OCI-LY3 (cell line): ENCODE results near the gene ZNF148.

ENCODE experiments used
- H2AFZ ChIP-seq: fragments of 200-600, 300-600 bp; shearing (Covaris generic); 2 replicates; pipeline ENCODE4 v1.6.0; 2014; ENCODE audit warnings: antibody characterized with exemption, low read depth, low read length
- H3K27ac ChIP-seq: fragments of 200-600, 300-600 bp; sonication (generic); 2 replicates; pipeline ENCODE4 v1.5.1; 2014; ENCODE audit warnings: mild to moderate bottlenecking, low read length, moderate library complexity, mixed read lengths
- H3K27me3 ChIP-seq: fragments of 200-600, 300-600 bp; sonication (generic); 2 replicates; pipeline ENCODE4 v1.6.1; 2014; ENCODE audit warnings: low read depth, low read length, mixed read lengths
- H3K36me3 ChIP-seq: fragments of 200-600, 300-600 bp; sonication (generic); replicated peaks from 2 replicates; pipeline ENCODE3; 2014; ENCODE audit warnings: low read depth, low read length, mixed read lengths
- H3K4me1 ChIP-seq: fragments of 300-600, 200-600 bp; sonication (generic); 2 replicates; pipeline ENCODE4 v1.6.1; 2014; ENCODE audit warnings: low read length, mixed read lengths
- H3K4me2 ChIP-seq: fragments of 200-600, 300-600 bp; sonication (generic); 2 replicates; pipeline ENCODE4 v1.6.1; 2014; ENCODE audit warnings: low read length, mixed read lengths
- H3K4me3 ChIP-seq: fragments of 300-600, 200-600 bp; sonication (generic); 2 replicates; pipeline ENCODE4 v1.5.1; 2014; ENCODE audit warnings: antibody characterized with exemption, mild to moderate bottlenecking, low read length, moderate library complexity
- H3K79me2 ChIP-seq: fragments of 300-600, 200-600 bp; shearing (Covaris generic); 2 replicates; pipeline ENCODE4 v1.6.1; 2014; ENCODE audit warnings: mild to moderate bottlenecking, low read length, mixed read lengths
- H3K9ac ChIP-seq: fragments of 300-600, 200-600 bp; shearing (Covaris generic); 2 replicates; pipeline ENCODE4 v1.6.0; 2014; ENCODE audit warnings: mild to moderate bottlenecking, low read length, moderate library complexity
- H3K9me3 ChIP-seq: fragments of 200-600, 300-600 bp; shearing (Covaris generic); 2 replicates; pipeline ENCODE4 v1.6.1; 2014; ENCODE audit warnings: low read length, mixed read lengths; ENCODE audit not compliant: insufficient read depth
- H4K20me1 ChIP-seq: fragments of 200-600, 300-600 bp; sonication (generic); 2 replicates; pipeline ENCODE4 v1.6.1; 2016; ENCODE audit warnings: low read length, mixed read lengths; ENCODE audit not compliant: insufficient read depth
- CTCF ChIP-seq: fragments of 200-600, 300-600 bp; sonication (generic); IDR thresholded peaks from 2 replicates; pipeline ENCODE4 v1.5.1; 2014; ENCODE audit warnings: antibody characterized with exemption, low read length, low read depth
- EZH2phosphoT487 ChIP-seq: fragments of 200-600 bp; shearing (Covaris generic); IDR thresholded peaks from 2 replicates; pipeline ENCODE4 v1.6.1; 2018; ENCODE audit warnings: antibody characterized with exemption, mixed run types, low read depth

Gene ZNF148

GRCh38 chr3:125340121-125340520 is 35.0 kb downstream of the ZNF148 start:
- H4K20me1 ChIP-seq, result peaks cover 57% of the 10 kb centered on the region
- no peak overlapping the region for H2AFZ ChIP-seq
- peaks cover 98% of the 10 kb centered on the region for H3K79me2 ChIP-seq
- H3K4me2 ChIP-seq, result no peak overlapping the region
- no peak overlapping the region for H3K4me3 ChIP-seq
- H3K9me3 ChIP-seq, result no peaks in the 10 kb centered on the region
- H3K9ac ChIP-seq, result no peak overlapping the region
- H3K36me3 ChIP-seq, result peaks cover 25% of the 10 kb centered on the region
- H3K4me1 ChIP-seq, result no peaks in the 10 kb centered on the region
- TF ChIP-seq EZH2phosphoT487, result no peak
- TF ChIP-seq CTCF, result no peak
- H3K27me3 ChIP-seq, result no peaks in the 10 kb centered on the region
- no peak overlapping the region for H3K27ac ChIP-seq

- TF ChIP-seq EZH2phosphoT487 (no peak), CTCF (no peak)
- no peaks in the 10 kb centered on the region for H3K27me3 ChIP-seq
- no peak overlapping the region for H3K4me3 ChIP-seq
- H2AFZ ChIP-seq, result no peak overlapping the region
- H3K36me3 ChIP-seq, result peaks cover 13% of the 10 kb centered on the region
- H3K4me1 ChIP-seq, result peaks cover 5% of the 10 kb centered on the region; the same call in 1 of the 2 replicates
- no peak overlapping the region for H3K9ac ChIP-seq
- H3K9me3 ChIP-seq, result no peaks in the 10 kb centered on the region
- peaks cover 98% of the 10 kb centered on the region for H3K79me2 ChIP-seq
- H4K20me1 ChIP-seq, result peaks cover 54% of the 10 kb centered on the region
- no peak overlapping the region for H3K27ac ChIP-seq
- H3K4me2 ChIP-seq, result no peak overlapping the region
Measured at GRCh38 chr3:125337506-125337905, 37.6 kb downstream of the ZNF148 start.

DNA sequence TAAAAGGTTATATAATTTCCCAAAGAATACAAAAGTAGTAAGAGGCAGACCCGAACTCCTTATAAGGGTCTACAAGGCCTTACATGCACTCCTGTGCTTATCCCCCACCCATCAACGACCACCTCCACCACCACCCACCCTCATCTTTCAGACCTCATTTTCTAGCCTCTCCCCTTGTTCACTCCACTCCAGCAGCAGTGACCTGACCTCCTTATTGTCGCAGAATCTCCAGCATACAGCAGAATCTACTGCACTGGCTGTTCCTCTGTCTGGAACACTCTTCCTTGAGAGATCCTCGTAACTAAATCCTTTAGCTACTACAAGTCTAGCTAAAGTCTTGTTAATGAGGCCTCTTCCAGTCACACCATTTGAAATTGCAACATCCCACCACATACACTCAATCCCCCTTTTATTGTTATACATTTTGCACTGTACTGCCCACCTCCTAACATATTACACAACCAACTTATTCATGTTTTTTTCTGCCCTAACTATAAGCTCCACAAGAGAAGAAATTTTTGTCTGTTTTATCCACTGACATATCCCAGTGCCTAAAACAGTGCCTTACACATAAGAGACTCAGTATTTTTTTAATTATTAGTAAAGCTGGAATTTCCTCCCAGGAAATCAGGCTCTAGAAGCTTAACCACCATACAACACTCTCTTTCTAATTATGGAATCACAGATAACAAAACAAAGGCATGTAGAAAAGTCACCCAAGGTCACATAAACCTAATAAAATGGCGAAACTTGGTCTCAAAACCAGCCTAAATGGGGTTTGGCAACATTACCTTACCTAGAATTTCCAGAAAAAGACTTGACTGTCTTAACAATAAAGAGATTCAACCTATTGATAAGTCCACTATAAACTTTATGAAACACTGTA is 40.2 kb downstream of the ZNF148 start:
- Histone ChIP-seq H3K9me3 (no peaks in the 10 kb centered on the region), H3K79me2 (peaks cover 92% of the 10 kb centered on the region), H2AFZ (no peak overlapping the region), H3K27me3 (no peaks in the 10 kb centered on the region), H3K36me3 (peaks cover 13% of the 10 kb centered on the region), H3K4me1 (peaks cover 5% of the 10 kb centered on the region; the same call in 1 of the 2 replicates), H3K4me2 (no peak overlapping the region), H3K27ac (no peak overlapping the region), H4K20me1 (peaks cover 61% of the 10 kb centered on the region), H3K4me3 (no peak overlapping the region), H3K9ac (no peak overlapping the region)
- TF ChIP-seq CTCF, result no peak
- TF ChIP-seq EZH2phosphoT487, result no peak

DNA sequence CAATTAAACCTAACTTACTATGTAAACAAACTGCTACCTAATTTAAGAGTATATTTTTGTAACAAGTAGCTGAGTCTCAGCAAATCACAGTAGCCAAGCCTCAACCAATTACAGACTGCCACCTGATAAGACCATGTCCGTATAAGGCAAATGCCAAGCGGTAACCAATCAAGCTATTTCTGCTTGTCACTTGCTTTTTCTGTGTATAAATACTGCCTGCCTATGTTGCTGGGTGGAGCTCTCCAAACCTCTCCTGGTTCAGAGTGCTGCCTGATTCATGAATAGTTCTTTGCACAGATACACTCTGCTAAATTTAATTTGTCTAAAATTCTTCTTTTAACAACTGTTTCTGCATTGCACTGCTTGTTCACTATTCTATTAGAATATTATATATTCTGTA is 42.6 kb downstream of the ZNF148 start:
- Histone ChIP-seq H3K36me3 (peaks cover 10% of the 10 kb centered on the region), H3K4me3 (no peak overlapping the region), H4K20me1 (peaks cover 44% of the 10 kb centered on the region), H3K9me3 (no peaks in the 10 kb centered on the region), H3K79me2 (peaks cover 69% of the 10 kb centered on the region), H2AFZ (no peak overlapping the region), H3K4me2 (no peak overlapping the region), H3K9ac (no peak overlapping the region), H3K4me1 (peaks cover 5% of the 10 kb centered on the region; the same call in 1 of the 2 replicates), H3K27ac (no peak overlapping the region), H3K27me3 (no peaks in the 10 kb centered on the region)
- no peak for TF ChIP-seq EZH2phosphoT487
- TF ChIP-seq CTCF, result no peak
